GM20431 (cell line): ENCODE results near the gene CEP41.
"Not testable (repeated sequence)": the region's sequence is repeated elsewhere in the genome, so short reads cannot be mapped to it uniquely, and the experiment has no call there.

Experiments used
- in situ Hi-C: fragments of 300-500 bp; cut with MseI, MboI; formaldehyde crosslinking; loops from one replicate; pipeline ENCODE4 v1.15.0; 2020; ENCODE audit warnings: low sequenced_read_pairs; ENCODE audit not compliant: unreplicated experiment

The CEP41 gene

GRCh38 chr7:130377178-130377577 lies 63.6 kb downstream of the CEP41 start:
- in situ Hi-C loops, result no loop called here

- in situ Hi-C loops, result not testable (repeated sequence)
These were observed 64.4 kb downstream of the CEP41 start for GRCh38 chr7:130376461-130376860.

GRCh38 chr7:130374507-130374906 lies 66.3 kb downstream of the CEP41 start:
- in situ Hi-C loops, result no loop called here

GRCh38 chr7:130372402-130373165 lies 68.2 kb downstream of the CEP41 start:
- in situ Hi-C loops, result no loop called here

GRCh38 chr7:130371046-130371445 lies 69.8 kb downstream of the CEP41 start:
- in situ Hi-C loops, result no loop called here

- in situ Hi-C loops, result no loop called here
These were observed 70.8 kb downstream of the CEP41 start for GRCh38 chr7:130369831-130370550.

- in situ Hi-C loops, result no loop called here
These were observed 71.6 kb downstream of the CEP41 start for GRCh38 chr7:130369110-130369711.

DNA sequence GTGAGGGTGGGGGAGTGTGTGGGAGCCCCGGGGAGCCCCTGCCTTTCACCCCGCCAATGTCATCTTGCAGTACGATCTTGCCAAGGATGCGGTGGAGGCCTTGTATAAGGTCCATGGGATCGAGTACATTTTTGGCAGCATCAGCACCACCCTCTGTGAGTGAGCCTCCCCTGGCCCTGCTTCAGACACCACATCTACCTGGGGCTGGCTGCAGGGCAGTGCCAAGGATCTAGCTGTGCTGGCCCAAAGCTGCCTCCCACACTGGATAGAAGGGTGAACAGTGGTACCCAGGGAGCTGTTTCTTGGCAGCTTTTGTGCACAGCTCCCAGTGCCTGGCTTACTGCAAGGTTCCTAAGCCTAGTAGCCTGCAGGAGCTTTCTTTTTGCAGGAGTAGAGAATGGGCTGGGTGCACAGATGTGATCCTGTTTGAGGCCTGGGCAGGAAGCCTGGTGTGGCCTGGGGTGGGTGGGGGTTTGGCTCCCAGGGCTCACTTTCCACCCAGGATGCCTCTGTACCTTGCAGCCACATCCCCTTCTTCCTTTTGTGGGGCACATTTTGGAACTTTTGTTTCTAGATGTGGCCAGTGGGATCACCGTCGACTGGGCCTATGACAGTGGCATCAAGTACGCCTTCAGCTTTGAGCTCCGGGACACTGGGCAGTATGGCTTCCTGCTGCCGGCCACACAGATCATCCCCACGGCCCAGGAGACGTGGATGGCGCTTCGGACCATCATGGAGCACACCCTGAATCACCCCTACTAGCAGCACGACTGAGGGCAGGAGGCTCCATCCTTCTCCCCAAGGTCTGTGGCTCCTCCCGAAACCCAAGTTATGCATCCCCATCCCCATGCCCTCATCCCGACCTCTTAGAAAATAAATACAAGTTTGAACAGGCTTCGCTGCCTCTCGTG lies 72.7 kb downstream of the CEP41 start:
- in situ Hi-C loops, result no loop called here

DNA sequence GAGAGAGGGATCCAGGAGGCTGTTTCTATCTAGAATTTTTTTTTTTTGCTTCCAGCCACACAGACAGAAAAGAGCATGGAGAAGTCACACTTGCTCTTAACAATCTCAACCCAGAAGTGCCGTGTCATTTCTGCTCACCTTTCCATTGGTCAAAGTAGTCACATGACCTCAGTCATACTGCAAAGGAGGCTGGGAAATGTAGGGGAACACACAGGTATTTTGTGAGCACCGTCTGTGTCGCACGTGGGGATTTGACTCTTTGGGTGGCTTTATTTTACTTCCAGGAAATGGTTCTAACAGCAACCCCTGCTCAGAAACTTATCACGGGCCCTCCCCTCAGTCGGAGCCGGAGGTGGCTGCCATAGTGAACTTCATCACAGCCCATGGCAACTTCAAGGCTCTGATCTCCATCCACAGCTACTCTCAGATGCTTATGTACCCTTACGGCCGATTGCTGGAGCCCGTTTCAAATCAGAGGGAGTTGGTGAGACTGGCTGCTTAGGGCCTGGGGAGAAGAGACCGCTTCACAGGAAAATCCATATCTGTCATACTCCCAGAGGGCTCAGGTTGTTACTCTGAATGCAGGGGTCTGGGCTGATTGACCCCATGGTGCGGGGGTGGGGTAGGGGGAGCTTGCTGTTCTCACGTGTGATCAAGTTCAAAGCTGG lies 73.6 kb downstream of the CEP41 start:
- in situ Hi-C loops, result no loop called here

- in situ Hi-C loops, result no loop called here
These were observed 74.3 kb downstream of the CEP41 start for GRCh38 chr7:130366564-130366963.

DNA sequence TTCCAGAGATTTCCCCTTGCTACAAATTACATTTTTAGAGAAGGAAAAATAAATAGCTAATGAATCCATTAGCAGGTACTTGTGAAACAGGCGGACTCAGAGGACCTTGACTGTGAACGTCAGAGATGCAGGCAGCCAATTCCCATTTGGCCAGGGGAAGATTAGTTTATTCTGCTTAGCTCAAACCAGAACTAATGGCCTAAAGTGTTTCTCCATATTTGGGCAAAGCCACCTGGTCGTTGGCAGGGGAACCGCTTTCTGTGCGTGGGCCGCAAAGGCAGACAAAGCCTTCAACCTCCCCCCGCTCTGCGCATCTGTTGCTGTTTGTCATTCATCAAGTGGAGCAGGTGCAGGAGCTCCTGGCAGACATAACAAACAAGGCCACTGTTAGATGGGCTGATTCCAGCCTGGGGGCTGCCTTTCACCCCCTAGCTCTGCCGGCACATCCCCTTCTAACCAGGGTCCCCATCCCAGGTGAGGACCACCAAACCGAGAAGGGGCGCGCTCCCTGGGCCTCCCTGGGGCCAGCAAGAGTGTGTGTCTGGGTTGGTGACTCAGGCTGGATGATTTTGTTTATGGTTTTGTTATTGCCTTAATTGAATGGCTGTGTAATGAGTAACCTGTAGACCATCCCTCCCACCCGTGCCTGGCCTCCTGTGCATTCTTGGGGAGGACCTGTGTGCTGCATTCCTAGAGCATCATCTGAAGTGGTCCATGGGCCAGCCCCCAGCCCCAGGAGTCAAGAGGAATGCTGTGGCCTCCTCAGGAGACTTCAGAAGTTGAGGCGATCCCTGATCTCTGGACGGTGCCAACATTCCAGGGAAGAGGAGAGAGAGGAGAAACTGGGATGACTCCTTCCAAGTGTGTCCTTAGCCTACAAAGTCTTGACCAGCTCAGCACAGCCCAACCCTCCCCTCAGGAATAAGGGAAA lies 75.0 kb downstream of the CEP41 start:
- in situ Hi-C loops, result no loop called here

DNA sequence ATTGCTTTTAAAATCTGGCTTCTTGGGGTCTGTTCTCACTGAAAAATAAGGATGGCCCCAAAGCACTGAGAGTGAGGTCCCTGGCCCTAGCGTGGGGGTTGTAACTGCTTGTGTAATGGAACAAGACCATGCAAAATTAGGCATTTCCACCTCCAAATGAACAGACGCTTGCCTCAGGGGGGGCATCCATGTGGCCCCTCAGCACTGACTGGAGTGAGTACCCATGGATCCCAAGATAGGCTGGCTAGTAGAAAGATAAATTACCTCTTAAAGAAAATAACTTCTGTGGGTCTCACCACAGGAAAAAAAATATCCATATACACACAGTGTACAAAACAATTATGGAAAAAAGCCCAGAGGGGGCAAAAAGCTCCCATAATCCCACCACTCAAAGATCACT lies 75.7 kb downstream of the CEP41 start:
- in situ Hi-C loops, result no loop called here

DNA sequence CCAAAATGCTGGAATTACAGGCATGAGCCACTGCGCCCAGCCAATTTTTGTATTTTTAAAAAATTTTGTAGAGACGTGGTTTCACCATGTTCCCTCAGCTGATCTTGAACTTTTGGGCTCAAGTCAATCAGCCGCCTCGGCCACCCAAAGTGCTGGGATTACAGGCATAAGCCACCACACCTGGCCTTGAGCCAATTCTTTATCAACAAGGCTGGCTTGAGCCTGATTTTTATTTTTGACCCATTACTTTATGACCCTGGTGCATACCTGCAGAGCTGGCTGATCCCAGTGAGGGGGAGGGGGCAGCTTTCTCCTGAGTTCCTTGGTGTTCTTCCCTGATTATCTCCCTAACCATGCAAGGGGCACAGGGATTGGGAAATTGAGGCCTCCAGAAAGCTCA lies 76.4 kb downstream of the CEP41 start:
- in situ Hi-C loops, result no loop called here

- in situ Hi-C loops, result no loop called here
These were observed 77.6 kb downstream of the CEP41 start for GRCh38 chr7:130363026-130363847.

- in situ Hi-C loops, result no loop called here
These were observed 78.5 kb downstream of the CEP41 start for GRCh38 chr7:130362251-130362816.

GRCh38 chr7:130361681-130362080 lies 79.1 kb downstream of the CEP41 start:
- in situ Hi-C loops, result no loop called here

- in situ Hi-C loops, result no loop called here
These were observed 80.3 kb downstream of the CEP41 start for GRCh38 chr7:130360518-130360917.
